Activated CD4-positive, alpha-beta T cell treated with anti-CD3 and anti-CD28 coated beads for 48 hours (primary cell): Measurements from ENCODE around the gene PNPO.

Source experiments
- DNase-seq: peaks from one replicate; pipeline ENCODE4 v3.0.0-alpha.2; 2020

Gene PNPO

GRCh38 chr17:47952171-47953021, 11.0 kb downstream of the PNPO start:
- no peak for DNase-seq

GRCh38 chr17:47953909-47954308, 12.5 kb downstream of the PNPO start:
- DNase-seq = no peak

- DNase-seq = no peak
Measured at GRCh38 chr17:47955497-47956461, 14.4 kb downstream of the PNPO start.

GRCh38 chr17:47956791-47957590, 15.6 kb downstream of the PNPO start:
- DNase-seq = no peak

GRCh38 chr17:47957591-47958490, 16.5 kb downstream of the PNPO start, which contains the start of gene PRR15L:
Gene PRR15L, minus strand, starts transcription at chr17:47957883. Its CDS starts 4,649 bp downstream, at chr17:47953234.
- no peak for DNase-seq

GRCh38 chr17:47959825-47960655, 18.7 kb downstream of the PNPO start:
- DNase-seq = no peak

- DNase-seq = no peak
Measured at GRCh38 chr17:47961406-47961805, 20.0 kb downstream of the PNPO start.

GRCh38 chr17:47962901-47963300, 21.5 kb downstream of the PNPO start:
- DNase-seq = no peak

GRCh38 chr17:47964856-47965255, 23.5 kb downstream of the PNPO start:
- DNase-seq = no peak

- DNase-seq = no peak
Measured at GRCh38 chr17:47966079-47966519, 24.7 kb downstream of the PNPO start.

- no peak for DNase-seq
Measured at GRCh38 chr17:47967607-47968252, 26.4 kb downstream of the PNPO start.

- no peak for DNase-seq
Measured at GRCh38 chr17:47968836-47969235, 27.5 kb downstream of the PNPO start.

GRCh38 chr17:47969930-47970724, 28.8 kb downstream of the PNPO start:
- DNase-seq = no peak

GRCh38 chr17:47970725-47971499, 29.5 kb downstream of the PNPO start, which contains the start of gene CDK5RAP3:
Gene CDK5RAP3, plus strand, starts transcription at chr17:47971113. Its CDS starts 34 bp downstream, at chr17:47971147.
- DNase-seq = peak; percentile 100

GRCh38 chr17:47973541-47973940, 32.2 kb downstream of the PNPO start:
- no peak for DNase-seq

GRCh38 chr17:47975189-47975822, 33.9 kb downstream of the PNPO start:
- DNase-seq = no peak

- no peak for DNase-seq
Measured at GRCh38 chr17:47975823-47976205, 34.4 kb downstream of the PNPO start.

GRCh38 chr17:47978324-47978723, 37.0 kb downstream of the PNPO start:
- DNase-seq = peak; percentile 63
